ENCODE results near the gene SELENOF.

- TF ChIP-seq CTCF (IDR thresholded peaks at IDR 0.05) (no peak), POLR2A (IDR thresholded peaks at IDR 0.05) (peak; percentile 63), POLR2AphosphoS5 (IDR thresholded peaks at IDR 0.05) (peak; percentile 20 to 72 (median 62)), EP300 (IDR thresholded peaks at IDR 0.05; ENCODE audit: low read depth) (no peak)
Observed at GRCh38 chr1:86914601-86914997, 673 bp upstream of the SELENOF start, which contains the start of gene HS2ST1.
